ENCODE data around the gene PEDS1. TPM values are rescaled to one million over a fixed set of nuclear protein-coding genes. Genes with fewer than 3 reads are reported as not detected.
"Not testable (repeated sequence)": the region's sequence is repeated elsewhere in the genome, so short reads cannot be mapped to it uniquely, and the experiment has no call there.

PEDS1 gene
- total RNA-seq, 1 donor from 2014 or later: 31.3 TPM

GRCh38 chr20:50163570-50164317 lies 10.2 kb upstream of the PEDS1 start:
- DNase-seq (ENCODE audit: low spot score): no peak

DNA sequence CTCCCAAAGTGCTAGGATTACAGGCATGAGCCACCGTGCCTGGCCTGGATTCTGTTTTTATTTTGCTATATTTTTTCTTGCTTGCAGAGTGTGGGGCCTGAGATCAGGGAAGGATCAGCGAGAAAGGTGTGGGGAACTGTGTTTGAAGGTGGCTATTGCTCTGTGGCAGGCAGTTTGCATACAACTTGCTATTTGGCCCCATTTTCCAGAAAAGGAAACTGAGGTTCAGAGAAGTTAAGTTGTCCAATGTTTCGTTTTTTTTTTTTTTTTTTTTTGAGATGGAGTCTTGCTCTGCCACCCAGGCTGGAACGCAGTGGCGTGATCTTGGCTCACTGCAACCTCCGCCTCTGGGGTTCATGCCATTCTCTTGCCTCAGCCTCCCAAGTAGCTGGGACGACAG lies 8.0 kb upstream of the PEDS1 start:
- DNase-seq (ENCODE audit: low spot score): not testable (repeated sequence)

- DNase-seq (ENCODE audit: low spot score): no peak
These were observed 397 bp downstream of the PEDS1 start for GRCh38 chr20:50153153-50153499.

GRCh38 chr20:50152394-50153152 lies 950 bp downstream of the PEDS1 start:
- DNase-seq (ENCODE audit: low spot score): no peak

GRCh38 chr20:50151034-50151743 lies 2.3 kb downstream of the PEDS1 start:
- no peak for DNase-seq (ENCODE audit: low spot score)

DNA sequence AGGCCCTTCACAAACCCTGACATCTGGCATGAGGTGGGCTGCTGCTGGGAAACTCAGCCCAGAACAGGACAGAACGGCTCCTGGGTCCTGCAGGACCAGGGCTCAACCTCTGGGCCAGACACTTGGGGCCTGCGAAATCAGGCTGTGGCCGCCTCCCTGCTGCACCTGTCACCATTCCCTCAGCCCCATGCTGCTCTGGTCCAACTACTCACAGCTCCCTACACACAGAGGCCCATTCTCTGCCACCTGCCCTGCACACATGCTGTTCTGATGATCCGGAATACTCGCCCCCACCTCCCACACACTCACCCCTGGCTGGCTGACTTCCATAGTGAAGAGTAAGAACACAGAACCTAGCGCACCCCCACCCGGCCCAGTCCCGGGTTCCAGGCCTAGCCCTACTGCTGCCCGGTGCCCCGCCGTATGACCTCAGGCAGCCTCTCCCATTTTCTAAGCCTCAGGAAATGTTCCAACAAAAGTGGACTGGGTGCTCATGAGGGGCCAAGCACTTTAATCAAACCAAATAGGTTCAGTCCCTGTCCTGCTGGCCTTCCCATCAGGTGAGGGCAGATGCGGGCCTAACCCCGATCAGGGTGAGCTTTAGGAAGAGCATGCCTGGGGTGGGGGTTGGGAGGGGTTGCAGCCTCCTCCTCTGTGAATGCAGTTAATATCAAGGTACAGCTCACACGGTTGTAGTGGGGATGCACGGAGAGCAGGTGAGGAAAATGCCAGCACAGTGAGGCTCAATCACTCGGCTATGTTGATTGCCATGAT lies 3.9 kb downstream of the PEDS1 start:
- DNase-seq (ENCODE audit: low spot score): no peak

GRCh38 chr20:50146732-50147662 lies 6.5 kb downstream of the PEDS1 start:
- DNase-seq (ENCODE audit: low spot score): peak; percentile 84

- DNase-seq (ENCODE audit: low spot score): no peak
These were observed 7.3 kb downstream of the PEDS1 start for GRCh38 chr20:50146214-50146613.

- no peak for DNase-seq (ENCODE audit: low spot score)
These were observed 8.0 kb downstream of the PEDS1 start for GRCh38 chr20:50145566-50145965.

DNA sequence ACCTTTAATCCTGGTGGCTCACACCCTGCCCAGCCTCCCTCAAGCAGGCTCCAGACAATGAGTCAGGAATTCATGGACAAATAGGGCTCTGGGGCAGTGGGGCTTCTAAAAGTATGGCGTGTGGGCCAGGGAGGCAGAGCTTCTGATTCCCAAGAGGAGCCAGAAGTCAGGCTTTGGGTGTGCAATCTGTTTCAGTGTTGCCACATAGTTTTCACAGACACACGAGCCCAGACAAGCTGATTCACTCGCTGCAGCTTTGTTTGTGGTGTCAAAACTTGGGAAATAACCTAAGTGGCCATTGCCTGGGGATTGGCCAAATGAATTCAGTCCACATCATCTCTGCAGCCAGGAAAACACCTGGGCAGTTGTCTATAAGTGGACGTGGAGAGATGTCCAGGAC lies 9.2 kb downstream of the PEDS1 start:
- DNase-seq (ENCODE audit: low spot score): no peak

- DNase-seq (ENCODE audit: low spot score): no peak
These were observed 10.7 kb downstream of the PEDS1 start for GRCh38 chr20:50142812-50143211.

- DNase-seq (ENCODE audit: low spot score): no peak
These were observed 11.5 kb downstream of the PEDS1 start for GRCh38 chr20:50141811-50142561.

GRCh38 chr20:50141018-50141675 lies 12.4 kb downstream of the PEDS1 start:
- no peak for DNase-seq (ENCODE audit: low spot score)

DNA sequence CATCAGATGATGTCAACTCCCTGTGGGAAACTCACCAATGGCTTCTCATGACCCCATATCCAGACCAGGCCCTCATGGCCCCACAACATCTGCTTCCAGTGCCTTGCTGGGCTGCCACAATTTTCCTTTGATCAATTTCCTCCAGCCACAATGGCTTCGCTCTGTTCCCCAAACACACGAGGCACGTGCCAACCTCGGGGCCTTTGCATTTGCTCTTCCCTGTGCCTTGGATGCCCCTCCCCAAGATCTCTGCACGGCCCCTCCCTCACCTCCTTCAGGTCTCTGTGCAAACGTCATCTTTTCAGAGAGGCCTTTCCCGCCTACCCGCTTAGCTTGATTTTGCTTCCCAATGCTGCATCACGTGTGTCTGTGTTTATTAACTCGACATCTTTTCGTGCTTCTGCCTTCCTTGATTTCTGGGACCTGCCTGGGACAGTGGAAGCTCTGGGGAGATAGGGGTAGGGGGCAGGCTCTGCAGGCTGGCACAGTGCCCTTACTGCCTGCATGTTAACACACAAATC lies 13.1 kb downstream of the PEDS1 start:
- no peak for DNase-seq (ENCODE audit: low spot score)

GRCh38 chr20:50138479-50139393 lies 14.8 kb downstream of the PEDS1 start:
- DNase-seq (ENCODE audit: low spot score): no peak

DNA sequence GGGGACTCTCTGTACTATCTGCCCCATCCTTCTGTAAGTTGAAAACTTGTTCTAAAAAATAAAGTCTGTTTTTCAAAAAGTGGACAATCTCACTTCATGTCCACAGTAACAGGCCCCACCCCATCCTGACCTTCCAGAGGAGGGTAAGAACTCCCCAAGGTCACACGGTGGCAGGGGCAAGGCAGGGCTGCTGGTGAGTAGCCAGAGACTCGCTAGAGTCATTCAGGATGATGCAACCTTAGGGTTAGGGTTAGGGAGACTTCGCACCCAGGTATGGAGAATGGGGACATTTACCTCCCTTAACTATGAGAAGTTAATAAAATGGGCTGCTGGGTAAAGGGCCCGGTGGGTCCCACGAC lies 15.4 kb downstream of the PEDS1 start:
- DNase-seq (ENCODE audit: low spot score): no peak

DNA sequence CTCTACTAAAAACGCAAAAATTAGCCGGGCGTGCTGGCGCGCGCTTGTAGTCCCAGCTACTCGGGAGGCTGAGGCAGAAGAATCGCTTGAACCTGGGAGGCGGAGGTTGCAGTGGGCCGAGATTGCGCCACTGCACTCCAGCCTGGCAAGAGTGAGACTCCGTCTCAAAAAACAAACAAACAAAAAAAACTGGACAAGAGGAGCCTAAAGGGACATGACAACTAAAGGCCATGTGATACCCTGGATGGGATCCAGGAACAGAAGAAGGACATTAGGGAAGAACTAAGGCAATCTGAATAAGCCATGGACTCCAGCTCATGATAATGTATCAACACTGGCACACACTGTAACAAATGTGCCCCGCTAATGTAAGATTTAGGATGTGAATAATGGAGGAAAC lies 15.8 kb downstream of the PEDS1 start:
- not testable (repeated sequence) for DNase-seq (ENCODE audit: low spot score)

All from ureter (tissue), 1 donor.